Cortex of kidney (tissue), 1 donor: Measurements from ENCODE around the gene OR2A5.
"Not testable (repeated sequence)": the region's sequence is repeated elsewhere in the genome, so short reads cannot be mapped to it uniquely, and the experiment has no call there.

Experiments used
- DNase-seq: peaks from one replicate; lab custom pipeline; 2025; lab: John Stamatoyannopoulos, UW

The OR2A5 gene, protein sequence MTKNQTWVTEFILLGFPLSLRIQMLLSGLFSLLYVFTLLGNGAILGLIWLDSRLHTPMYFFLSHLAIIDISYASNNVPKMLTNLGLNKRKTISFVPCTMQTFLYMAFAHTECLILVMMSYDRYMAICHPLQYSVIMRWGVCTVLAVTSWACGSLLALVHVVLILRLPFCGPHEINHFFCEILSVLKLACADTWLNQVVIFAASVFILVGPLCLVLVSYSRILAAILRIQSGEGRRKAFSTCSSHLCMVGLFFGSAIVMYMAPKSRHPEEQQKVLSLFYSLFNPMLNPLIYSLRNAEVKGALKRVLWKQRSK

DNA sequence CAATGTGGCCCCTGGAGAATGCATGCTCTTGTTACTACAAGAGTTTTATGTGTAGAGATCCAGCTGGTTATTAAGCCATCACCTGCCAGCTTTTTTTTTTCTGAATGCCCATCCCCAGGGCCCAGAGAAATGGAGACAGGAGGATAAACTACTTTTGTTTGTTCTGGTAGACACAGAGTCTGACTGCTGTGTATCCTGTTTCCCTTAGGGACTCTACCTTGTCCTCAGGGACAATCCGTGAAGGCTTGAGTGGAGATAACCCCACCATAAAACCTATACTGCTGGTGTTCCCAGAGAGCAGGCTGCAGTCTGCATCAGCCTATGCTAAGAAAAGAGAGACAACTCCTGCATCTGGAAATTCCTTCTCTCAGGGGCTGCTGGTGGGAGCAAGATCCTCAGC lies at the start of gene OR2A5:
Gene OR2A5 (plus strand): TSS at position 301 of the 400 bp plus-strand sequence. CDS start 1,454 bp downstream, outside the sequence.
- DNase-seq: no peak

DNA sequence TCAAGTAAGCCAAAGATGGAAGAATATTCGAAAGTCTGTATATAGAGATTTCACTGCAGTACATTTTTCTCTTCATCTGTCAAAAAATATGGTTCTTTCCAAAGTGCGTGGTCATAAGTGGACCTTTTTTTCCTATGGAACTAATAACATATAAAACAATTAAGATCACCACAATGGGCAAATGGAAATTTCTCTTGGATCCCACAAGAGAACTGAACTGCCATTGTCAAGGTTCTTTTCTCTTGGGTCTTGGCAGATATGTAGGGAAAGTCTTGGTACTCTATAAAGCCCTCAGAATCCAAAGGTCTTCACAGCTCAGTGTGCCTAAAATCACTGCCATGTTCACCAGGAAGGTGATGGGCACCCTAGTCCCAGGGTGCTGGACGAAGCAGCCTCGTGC lies 48.7 kb upstream of the OR2A5 start, which contains the start of gene OR6B1:
Gene OR6B1 (plus strand): TSS at position 301 of the 400 bp plus-strand sequence. CDS start 3,677 bp downstream, outside the sequence.
- no peak for DNase-seq

DNA sequence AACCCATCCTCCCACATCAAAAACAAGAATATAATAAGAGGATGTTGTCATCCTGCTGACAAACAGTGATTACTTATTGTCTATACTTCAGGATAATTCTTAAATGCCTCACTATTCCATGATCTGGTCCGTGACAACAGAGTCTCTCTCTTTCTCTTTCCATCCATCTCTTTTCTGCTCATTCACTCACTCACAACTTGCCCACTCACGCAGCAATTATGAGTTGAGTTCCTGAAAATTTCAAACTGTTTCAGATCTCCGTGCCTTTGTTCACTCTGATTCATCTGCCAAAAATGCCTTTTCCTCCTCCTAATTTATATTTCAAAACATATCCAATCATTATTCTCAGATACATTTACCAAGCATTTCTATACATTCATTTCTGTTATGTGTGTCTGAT lies 47.2 kb upstream of the OR2A5 start:
- DNase-seq: no peak

GRCh38 chr7:144004703-144005102 lies 44.0 kb upstream of the OR2A5 start:
- DNase-seq: no peak

DNA sequence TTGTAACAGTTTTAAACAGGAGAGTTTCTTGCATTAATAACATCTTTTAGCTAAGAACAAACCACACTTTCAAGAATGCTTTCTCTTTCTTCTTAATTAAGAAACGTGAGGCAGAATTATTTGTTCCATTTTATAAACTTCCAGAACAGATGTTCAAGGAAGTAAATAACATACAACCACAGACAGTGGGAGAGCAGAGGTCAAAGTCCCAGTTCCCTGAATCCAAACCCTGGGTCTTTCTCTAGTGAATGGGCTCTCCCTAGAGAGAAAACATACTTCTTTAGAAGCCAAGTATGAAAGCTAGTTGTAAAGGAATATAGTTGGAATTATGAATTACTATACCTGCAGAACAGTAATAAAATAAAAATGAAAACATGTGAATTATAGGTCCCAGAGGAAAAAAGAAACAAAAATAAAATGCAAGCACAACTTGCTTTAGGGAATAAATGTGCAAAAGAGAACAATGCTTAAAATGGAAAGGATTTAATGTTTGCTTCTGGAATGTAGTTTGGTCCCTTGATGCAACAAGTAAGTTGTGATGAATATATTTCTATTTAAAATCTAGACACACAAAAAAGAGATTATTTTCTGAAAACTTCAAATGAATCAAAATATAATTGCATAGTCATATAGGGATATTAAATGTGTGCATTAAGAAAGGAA lies 42.6 kb upstream of the OR2A5 start:
- DNase-seq: no peak

- no peak for DNase-seq
These were observed 42.1 kb upstream of the OR2A5 start for GRCh38 chr7:144006692-144007042.

DNA sequence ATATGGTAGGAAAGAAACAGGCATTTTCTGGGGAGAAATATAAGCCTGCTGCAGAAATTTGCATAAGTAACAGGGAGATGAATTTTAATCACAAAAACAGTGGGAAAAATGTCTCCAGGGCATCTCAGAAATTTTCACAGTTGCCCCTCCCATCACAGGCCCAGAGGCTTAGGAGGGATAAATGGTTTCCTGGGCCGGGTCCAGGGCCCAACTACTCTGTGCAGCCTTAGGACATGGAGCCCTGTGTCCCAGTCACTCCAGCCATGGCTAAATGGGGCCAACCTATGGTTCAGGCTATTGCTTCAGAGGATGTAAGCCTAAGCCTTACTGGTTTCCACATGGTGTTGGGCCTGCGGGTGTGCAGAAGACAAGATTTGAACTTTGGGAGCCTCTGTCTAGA lies 39.4 kb upstream of the OR2A5 start:
- no peak for DNase-seq

DNA sequence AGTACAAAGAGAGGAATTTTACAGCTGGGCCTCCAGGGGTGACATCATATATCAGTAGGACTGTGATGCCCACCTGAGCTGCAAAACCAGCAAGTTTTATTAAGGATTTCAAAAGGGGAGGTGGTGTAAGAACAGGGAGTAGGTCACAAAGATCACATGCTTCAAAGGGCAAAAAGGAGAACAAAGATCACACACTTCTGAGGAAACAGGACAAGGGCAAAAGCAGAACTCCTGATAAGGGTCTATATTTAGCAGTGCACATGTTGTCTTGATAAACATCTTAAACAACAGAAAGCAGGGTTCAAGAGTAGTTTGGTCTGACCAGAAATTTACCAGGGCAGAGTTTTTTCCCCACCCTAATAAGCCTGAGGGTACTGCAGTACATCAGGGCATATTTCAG lies 38.7 kb upstream of the OR2A5 start:
- not testable (repeated sequence) for DNase-seq

DNA sequence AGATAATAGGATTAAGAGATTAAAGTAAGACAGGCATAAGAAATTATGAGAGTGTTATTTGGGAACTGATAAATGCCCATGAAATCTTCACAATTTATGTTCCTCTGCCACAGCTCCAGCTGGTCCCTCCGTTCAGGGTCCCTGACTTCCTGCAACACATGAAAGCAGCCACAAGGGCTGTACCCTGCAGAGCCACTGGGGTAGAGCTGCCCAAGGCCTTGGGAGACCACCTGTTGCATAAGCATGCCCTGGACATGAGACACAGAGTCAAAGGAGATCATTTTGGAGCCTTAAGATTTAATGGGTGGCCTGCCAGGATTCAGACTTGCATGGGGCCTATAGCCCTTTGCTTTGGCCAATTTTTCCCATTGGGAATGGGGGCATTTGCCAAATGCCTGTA lies 37.9 kb upstream of the OR2A5 start:
- DNase-seq: not testable (repeated sequence)

DNA sequence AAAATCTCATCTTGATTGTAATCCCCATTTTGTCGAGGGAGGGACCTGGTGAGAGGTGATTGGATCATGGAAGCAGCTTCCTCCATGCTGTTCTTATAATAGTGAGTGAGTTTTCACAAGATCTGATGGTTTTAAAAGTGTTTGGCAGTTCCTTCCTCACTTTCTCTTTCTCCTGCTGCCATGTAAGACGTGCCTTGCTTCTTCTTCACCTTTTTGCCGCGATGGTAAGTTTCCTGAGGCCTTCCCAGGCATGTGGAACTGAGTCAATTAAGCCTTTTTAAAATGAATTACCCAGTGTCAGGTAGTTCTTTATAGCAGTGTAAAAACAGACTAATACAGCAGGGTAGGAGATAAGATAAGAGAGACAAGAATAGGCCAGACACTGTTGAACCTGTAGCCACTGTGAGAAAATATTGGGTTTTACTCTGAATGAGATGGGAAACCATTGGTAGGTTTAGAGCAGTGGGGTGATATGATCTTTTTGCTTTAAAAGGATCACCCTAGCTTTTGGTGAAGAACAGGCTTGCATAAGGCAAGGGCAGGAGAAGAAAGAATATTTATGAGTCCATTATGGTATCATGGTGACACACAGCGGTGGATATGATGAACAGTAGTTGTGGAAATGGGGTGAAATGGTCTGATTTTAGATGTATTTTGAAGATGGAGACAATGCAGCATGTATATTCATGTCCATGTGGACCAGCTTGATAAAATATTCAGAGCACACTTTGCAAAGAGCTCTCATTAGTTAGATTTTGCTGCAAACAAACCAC lies 37.1 kb upstream of the OR2A5 start:
- no peak for DNase-seq

- DNase-seq: no peak
These were observed 30.7 kb upstream of the OR2A5 start for GRCh38 chr7:144018065-144018464.

- no peak for DNase-seq
These were observed 29.3 kb upstream of the OR2A5 start for GRCh38 chr7:144019457-144019856.

DNA sequence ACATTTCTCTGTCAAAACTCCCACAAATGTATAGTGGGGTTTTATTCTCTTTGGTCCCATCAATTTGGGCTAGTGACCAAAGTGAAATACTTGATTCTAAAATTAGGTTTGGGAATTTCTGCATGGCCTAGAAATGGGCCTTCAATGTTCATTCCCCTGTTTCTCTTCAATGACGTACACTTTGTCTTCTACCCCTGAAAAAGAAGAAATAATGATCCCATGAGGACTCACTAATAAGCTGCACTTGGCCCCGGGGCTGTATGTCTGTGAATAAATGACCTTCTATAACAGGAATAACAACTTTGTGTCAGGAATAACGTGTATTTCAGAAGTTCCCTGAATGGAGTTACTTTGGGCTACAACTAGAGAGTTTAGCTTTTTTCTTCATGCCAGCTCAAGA lies 28.4 kb upstream of the OR2A5 start:
- DNase-seq: no peak

DNA sequence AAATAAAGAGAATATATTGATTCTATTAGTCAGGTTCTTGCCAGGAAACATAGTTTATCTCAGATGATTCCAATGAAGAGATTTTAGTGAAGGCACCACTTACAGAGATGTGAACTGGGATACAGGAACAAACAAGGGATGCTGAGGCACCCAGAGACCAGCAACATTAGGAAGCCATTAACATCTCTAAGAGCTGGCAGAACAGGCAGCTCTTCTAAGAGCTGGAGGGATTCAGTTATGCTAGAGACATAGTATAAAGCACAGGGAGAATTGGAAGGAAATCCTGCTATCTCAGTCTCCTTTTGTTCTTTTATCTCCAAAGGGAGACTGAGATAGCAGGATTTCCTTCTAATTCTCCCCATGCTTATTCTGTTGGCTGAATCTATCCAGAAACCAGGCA lies 26.6 kb upstream of the OR2A5 start:
- DNase-seq: no peak

- DNase-seq: no peak
These were observed 25.4 kb upstream of the OR2A5 start for GRCh38 chr7:144023171-144023827.

DNA sequence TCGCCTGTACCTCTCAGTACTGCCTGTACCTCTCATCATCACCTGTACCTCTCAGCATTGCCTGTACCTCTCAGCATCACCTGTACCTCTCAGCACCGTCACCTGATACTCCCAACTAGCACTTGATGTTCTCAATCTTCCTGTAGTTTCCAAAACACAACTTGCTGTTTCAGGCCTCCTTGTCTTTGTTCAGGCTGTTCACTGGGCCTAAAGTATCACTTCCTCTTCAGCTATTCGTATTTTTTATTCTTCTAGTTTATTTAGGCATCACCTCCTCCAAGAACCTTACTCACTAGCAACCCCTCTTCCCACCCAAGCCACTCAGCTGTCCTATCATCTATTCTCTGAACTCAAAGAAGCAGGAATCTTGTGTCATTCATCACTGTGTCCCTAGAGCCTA lies 24.5 kb upstream of the OR2A5 start:
- no peak for DNase-seq

GRCh38 chr7:144026203-144026883 lies 22.4 kb upstream of the OR2A5 start:
- DNase-seq: no peak

- no peak for DNase-seq
These were observed 21.7 kb upstream of the OR2A5 start for GRCh38 chr7:144027070-144027469.

GRCh38 chr7:144027974-144028373 lies 20.8 kb upstream of the OR2A5 start:
- DNase-seq: no peak

DNA sequence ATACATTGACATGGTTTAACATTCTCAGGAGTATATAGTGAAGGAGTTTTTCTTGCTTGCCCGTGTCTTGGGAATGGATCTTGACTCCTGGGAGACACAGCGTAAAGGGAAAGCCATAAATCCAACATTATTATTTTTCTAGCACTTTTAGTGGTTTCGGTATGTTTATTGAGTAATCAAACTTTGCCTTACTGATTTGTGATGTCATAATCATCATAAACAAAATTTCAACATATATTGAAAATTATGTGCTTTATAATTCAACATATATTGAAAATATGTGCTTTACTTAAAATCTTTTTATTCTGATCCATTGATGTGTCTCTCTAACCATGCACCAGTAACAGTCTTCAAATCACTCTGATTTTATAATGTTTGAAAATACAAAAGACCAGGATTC lies 20.2 kb upstream of the OR2A5 start:
- DNase-seq: no peak

- DNase-seq: no peak
These were observed 16.2 kb upstream of the OR2A5 start for GRCh38 chr7:144032516-144032915.
